Thyroid gland (tissue), 4 donors: ENCODE results near the gene ITPKB.

Experiments used
- POLR2A ChIP-seq, 2 donors: fragments of 450-650 bp; IDR thresholded peaks; one replicate each; pipeline ENCODE4 v1.6.1; 2017; ENCODE audit warnings: antibody characterized with exemption in 2 of 2, mild to moderate bottlenecking in 2 of 2, moderate library complexity in 1 of 2
- TF ChIP-seq, protein P1 (sequence below), 6 experiments: fragments of 200-600 bp in 3 of 6; fragments of 450-650 bp in 3 of 6; sonication (generic) in 3 of 6; IDR thresholded peaks; one replicate each; pipeline ENCODE4 v1.5.1; 2016 to 2019; ENCODE audit warnings: antibody characterized with exemption in 6 of 6, mild to moderate bottlenecking in 2 of 6, inconsistent platforms in 1 of 6, moderate library complexity in 1 of 6

DNA sequence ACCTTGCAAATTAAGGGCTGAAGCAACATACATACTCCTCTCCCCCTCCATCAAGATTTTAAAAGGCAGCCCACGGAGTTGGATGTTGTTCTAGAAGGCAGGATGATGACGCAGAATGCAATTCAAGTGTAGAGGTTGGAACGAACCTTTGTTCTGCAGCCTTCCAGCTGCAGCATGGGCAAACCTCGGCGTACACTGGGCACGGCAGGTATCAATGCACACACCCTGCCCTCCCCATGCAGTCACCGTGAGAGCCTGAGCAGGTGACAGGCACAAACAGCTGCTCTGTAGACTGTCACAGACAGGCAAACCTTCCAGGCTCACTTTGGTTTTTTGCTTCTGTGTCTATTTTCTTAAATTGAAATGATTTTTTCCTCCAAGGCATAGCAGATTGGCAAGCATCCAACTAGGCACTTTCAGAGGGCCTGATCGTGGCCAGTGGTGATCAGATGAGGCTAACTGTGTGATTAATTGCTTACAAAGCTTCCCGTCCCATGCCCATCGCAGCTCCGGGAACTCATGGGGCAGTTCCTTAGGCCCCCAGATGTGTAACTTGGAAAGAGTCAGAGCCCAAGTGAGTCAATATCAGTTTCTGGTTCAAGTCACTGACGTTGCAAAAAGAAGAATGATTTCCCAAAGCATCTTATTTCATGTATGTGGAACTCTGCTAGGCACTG lies 82.3 kb downstream of the ITPKB start:
- TF ChIP-seq, protein P1, sequence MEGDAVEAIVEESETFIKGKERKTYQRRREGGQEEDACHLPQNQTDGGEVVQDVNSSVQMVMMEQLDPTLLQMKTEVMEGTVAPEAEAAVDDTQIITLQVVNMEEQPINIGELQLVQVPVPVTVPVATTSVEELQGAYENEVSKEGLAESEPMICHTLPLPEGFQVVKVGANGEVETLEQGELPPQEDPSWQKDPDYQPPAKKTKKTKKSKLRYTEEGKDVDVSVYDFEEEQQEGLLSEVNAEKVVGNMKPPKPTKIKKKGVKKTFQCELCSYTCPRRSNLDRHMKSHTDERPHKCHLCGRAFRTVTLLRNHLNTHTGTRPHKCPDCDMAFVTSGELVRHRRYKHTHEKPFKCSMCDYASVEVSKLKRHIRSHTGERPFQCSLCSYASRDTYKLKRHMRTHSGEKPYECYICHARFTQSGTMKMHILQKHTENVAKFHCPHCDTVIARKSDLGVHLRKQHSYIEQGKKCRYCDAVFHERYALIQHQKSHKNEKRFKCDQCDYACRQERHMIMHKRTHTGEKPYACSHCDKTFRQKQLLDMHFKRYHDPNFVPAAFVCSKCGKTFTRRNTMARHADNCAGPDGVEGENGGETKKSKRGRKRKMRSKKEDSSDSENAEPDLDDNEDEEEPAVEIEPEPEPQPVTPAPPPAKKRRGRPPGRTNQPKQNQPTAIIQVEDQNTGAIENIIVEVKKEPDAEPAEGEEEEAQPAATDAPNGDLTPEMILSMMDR (IDR thresholded peaks at IDR 0.05), result no peak
- TF ChIP-seq POLR2A (IDR thresholded peaks at IDR 0.05), result no peak
